Activated naive CD4-positive, alpha-beta T cell treated with anti-CD3 and anti-CD28 coated beads for 36 hours (primary cell): ENCODE data around the gene FKBP14. TPM values are rescaled to one million over a fixed set of nuclear protein-coding genes. Genes with fewer than 3 reads are reported as not detected.

Experiments used
- CTCF ChIA-PET: fragments of 350-600 bp; sonication (Branson Sonifier 250); formaldehyde crosslinking; loops from one replicate; lab custom pipeline; 2021; ENCODE audit warnings: antibody characterized with exemption; lab: Charles Lee
- DNase-seq: peaks from one replicate; pipeline ENCODE4 v3.0.0-alpha.2; 2020
- H3K27ac Mint-ChIP-seq: one replicate; pipeline ENCODE4 v1.8.0; 2021; ENCODE audit warnings: mild to moderate bottlenecking, mixed read lengths
- H3K27me3 Mint-ChIP-seq: one replicate; pipeline ENCODE4 v1.8.0; 2021; ENCODE audit warnings: low read depth, mixed read lengths
- H3K36me3 Mint-ChIP-seq: one replicate; pipeline ENCODE4 v1.8.0; 2021; ENCODE audit warnings: low read depth, mixed read lengths
- H3K4me1 Mint-ChIP-seq: one replicate; pipeline ENCODE4 v1.8.0; 2021; ENCODE audit warnings: low read depth, mixed read lengths
- H3K4me3 Mint-ChIP-seq: one replicate; pipeline ENCODE4 v1.8.0; 2021; ENCODE audit warnings: mild to moderate bottlenecking, moderate library complexity, mixed read lengths
- H3K9me3 Mint-ChIP-seq: one replicate; pipeline ENCODE4 v1.8.0; 2021; ENCODE audit warnings: mixed read lengths
- intact Hi-C: fragments of 100-400 bp; cut with micrococcal nuclease; formaldehyde crosslinking; loops from one replicate; pipeline ENCODE4 v1.15.1; 2023
- total RNA-seq, 2 experiments: library from RNA; stranded (reverse); gene quantifications; one replicate each; pipeline ENCODE4 v1.2.3, GENCODE V29; 2021

The FKBP14 gene
- total RNA-seq, 2 experiments from 2014 or later, result 4.7 to 5.2 TPM

DNA sequence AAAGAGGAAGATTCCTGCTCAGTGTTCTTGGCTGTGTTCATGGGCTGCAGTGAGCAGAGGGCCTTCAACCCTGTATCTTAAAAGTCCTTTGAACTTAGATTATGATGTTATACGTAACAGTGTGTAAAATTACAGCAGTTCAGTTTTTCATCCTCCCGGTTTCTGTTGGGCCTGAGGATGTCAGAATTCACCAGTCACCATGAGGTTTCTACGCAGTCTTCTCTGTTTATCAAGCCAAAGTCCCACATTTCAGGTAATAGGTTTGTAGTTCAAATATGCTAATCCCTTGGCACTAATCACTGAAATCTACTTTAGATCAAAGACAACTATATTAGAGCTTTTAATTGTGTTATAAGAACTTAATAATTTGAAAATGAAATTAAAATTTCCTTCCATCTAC is 26.6 kb upstream of the FKBP14 start:
- no peaks in the 10 kb centered on the region for H3K4me1 Mint-ChIP-seq
- DNase-seq, result no peak
- H3K9me3 Mint-ChIP-seq, result no peaks in the 10 kb centered on the region
- no peaks in the 10 kb centered on the region for H3K27me3 Mint-ChIP-seq
- intact Hi-C loops, result no loop called here
- H3K27ac Mint-ChIP-seq, result no peak overlapping the region
- peaks cover 7% of the 10 kb centered on the region for H3K36me3 Mint-ChIP-seq
- CTCF ChIA-PET, result interaction anchor here (1.6 kb wide), 1 partner anchor 10 kb away, joined by 8 read pairs; no protein-coding TSS in a partner anchor
- no peak overlapping the region for H3K4me3 Mint-ChIP-seq

GRCh38 chr7:30049173-30049572 is 22.7 kb upstream of the FKBP14 start:
- no peak overlapping the region for H3K4me3 Mint-ChIP-seq
- peaks cover 16% of the 10 kb centered on the region for H3K36me3 Mint-ChIP-seq
- no peak overlapping the region for H3K27ac Mint-ChIP-seq
- H3K4me1 Mint-ChIP-seq, result no peaks in the 10 kb centered on the region
- no peak for DNase-seq
- H3K9me3 Mint-ChIP-seq, result no peaks in the 10 kb centered on the region
- CTCF ChIA-PET, result interaction anchor here (1.0 kb wide), 1 partner anchor 12 kb away, joined by 5 read pairs; no protein-coding TSS in a partner anchor
- intact Hi-C loops, result no loop called here
- no peaks in the 10 kb centered on the region for H3K27me3 Mint-ChIP-seq

DNA sequence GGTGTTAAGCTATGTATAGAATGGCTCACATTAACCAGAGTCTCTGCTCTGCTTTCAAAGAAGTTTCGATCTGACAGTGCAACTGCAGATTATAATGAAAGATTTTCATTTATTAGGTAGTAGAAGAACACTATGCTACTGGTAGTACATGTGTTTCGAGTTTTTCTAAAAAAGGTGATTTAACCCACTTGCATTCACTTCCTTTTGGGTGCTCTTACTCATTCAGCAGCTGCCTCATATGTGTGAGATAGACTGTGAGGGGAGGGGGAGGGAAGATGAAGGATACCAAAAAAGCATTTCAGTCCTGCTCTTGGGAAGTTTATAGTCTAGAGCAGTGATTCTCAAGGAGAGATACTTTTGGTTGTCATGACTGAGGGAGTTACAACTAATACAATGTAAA is 22.1 kb upstream of the FKBP14 start:
- H3K9me3 Mint-ChIP-seq, result no peaks in the 10 kb centered on the region
- intact Hi-C loops, result no loop called here
- no peak overlapping the region for H3K4me3 Mint-ChIP-seq
- H3K36me3 Mint-ChIP-seq, result peaks cover 16% of the 10 kb centered on the region
- CTCF ChIA-PET, result interaction anchor here (1.0 kb wide), 1 partner anchor 13 kb away, joined by 5 read pairs; no protein-coding TSS in a partner anchor
- no peak overlapping the region for H3K27ac Mint-ChIP-seq
- no peaks in the 10 kb centered on the region for H3K27me3 Mint-ChIP-seq
- H3K4me1 Mint-ChIP-seq, result no peaks in the 10 kb centered on the region
- DNase-seq, result no peak

- Mint-ChIP-seq H3K27ac (no peak overlapping the region), H3K4me3 (no peak overlapping the region), H3K36me3 (peaks cover 16% of the 10 kb centered on the region), H3K27me3 (no peaks in the 10 kb centered on the region), H3K9me3 (no peaks in the 10 kb centered on the region), H3K4me1 (no peaks in the 10 kb centered on the region)
- intact Hi-C loops, result no loop called here
- CTCF ChIA-PET, result no interaction called here
- no peak for DNase-seq
Observed at GRCh38 chr7:30047124-30047523, 20.6 kb upstream of the FKBP14 start.

DNA sequence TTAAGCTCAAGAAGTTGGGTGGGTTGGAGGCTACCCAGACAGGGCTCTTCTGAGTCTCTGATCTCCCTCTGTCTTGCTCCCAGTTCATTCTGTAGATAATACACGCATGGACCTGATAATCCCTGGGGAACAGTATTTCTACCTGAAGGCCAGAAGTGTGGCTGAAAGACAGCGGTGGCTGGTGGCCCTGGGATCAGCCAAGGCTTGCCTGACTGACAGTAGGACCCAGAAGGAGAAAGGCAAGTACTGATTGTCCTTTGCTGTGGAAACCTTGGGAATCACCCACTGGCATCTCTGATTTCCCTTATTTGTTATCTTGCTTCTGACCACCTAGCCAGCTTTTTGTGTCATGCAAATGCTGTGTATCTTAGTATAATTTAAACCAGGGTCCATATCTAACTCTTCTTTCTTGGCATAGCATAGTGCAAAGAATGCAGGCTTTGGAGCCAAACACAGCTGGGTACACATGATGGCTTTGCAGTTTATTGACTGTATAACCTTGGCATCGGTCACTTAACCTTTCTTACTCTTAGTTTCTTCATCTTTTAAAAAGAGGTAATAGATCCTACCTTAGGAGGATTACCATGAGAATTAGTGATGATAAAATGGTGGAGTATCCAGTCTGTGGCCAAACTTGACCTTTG is 19.7 kb upstream of the FKBP14 start:
- Mint-ChIP-seq H3K36me3 (peaks cover 16% of the 10 kb centered on the region), H3K27me3 (no peaks in the 10 kb centered on the region), H3K9me3 (no peaks in the 10 kb centered on the region), H3K4me3 (no peak overlapping the region), H3K27ac (no peak overlapping the region), H3K4me1 (no peaks in the 10 kb centered on the region)
- CTCF ChIA-PET, result no interaction called here
- intact Hi-C loops, result no loop called here
- no peak for DNase-seq

DNA sequence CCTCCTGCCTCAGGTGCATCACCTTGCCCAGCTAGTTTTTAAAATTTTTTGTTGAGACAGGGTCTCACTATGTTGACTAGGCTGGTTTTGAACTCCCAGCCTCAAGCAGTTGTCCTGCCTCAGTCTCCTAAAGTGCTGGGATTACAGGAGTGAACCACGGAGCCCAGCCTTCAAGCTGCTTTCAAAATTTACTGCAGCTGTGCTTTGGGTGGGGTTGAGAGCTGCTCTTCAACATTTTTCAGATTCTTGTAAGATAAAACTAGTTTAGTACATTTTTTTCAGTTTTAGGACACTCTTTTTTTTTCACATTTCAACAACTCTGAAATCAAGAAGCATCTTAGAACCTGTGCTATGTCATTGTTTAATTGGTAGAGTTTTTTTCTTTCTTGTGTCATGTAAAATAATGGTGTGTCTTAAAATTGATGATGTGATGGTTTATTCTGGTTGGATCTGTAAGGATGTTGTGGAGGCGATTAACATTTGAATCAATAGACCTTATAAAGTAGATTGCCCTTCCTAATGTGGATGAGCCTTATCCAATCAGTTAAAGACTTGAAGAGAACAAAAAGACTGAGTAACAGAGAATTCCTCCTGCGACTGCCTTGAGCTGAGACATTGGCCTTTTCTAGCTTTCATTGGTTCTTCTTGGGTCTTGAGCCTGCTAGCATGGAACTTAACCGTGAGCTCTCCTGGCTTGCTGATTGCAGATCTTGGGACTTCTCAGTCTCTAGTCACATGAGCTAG is 15.2 kb upstream of the FKBP14 start:
- intact Hi-C loops, result no loop called here
- no peak for DNase-seq
- Mint-ChIP-seq H3K27me3 (no peaks in the 10 kb centered on the region), H3K27ac (no peak overlapping the region), H3K4me1 (peaks cover 12% of the 10 kb centered on the region), H3K9me3 (no peaks in the 10 kb centered on the region), H3K4me3 (no peak overlapping the region), H3K36me3 (peaks cover 10% of the 10 kb centered on the region)
- CTCF ChIA-PET, result interaction anchor here (0.6 to 1.4 kb wide), 5 partner anchors 12 to 40 kb away, joined by 3 to 4 read pairs (median 3); no protein-coding TSS in a partner anchor

DNA sequence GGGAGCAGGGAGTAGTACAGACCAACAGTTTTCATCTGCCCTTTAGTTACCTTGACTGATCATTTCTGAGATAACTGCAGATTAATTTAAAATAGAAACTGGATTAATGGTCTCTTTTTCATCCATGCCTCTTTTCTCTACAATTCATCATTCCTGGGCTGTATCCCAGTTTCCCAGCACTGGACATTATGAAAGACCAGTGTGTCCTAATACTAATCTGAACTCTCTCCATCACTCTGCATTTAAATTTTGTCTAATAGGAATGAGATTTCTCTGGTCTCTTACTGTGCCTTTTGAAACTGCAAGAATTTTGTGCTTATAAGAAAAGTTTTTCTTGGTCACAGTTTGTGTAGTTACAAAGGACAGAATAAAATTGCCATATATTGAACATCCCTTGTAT is 14.4 kb upstream of the FKBP14 start:
- no peaks in the 10 kb centered on the region for H3K9me3 Mint-ChIP-seq
- no peak overlapping the region for H3K4me3 Mint-ChIP-seq
- intact Hi-C loops, result no loop called here
- no peaks in the 10 kb centered on the region for H3K27me3 Mint-ChIP-seq
- no peak overlapping the region for H3K27ac Mint-ChIP-seq
- peaks cover 2% of the 10 kb centered on the region for H3K36me3 Mint-ChIP-seq
- DNase-seq, result no peak
- CTCF ChIA-PET, result no interaction called here
- peaks cover 12% of the 10 kb centered on the region for H3K4me1 Mint-ChIP-seq

- Mint-ChIP-seq H3K36me3 (no peaks in the 10 kb centered on the region), H3K27ac (no peak overlapping the region), H3K9me3 (no peaks in the 10 kb centered on the region), H3K4me1 (peaks cover 12% of the 10 kb centered on the region), H3K27me3 (no peaks in the 10 kb centered on the region), H3K4me3 (no peak overlapping the region)
- CTCF ChIA-PET, result no interaction called here
- intact Hi-C loops, result no loop called here
- no peak for DNase-seq
Observed at GRCh38 chr7:30038196-30038980, 11.9 kb upstream of the FKBP14 start.

DNA sequence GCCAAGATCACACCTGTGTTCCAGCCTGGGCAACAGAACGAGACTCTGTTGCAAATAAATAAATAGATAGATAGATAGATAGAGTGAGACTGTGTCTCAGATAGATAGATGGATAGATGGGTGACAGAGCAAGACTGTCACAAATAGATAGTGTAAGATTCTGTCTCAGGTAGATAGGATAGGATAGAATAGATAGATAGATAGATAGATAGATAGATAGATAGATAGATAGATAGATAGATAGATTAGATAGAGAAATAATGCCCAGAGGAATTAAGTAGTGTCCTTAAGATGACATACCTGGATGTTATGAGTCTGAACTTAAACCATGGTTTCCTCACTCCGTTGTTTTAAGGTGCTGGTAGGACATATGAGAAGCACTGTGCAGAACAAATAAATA is 9.7 kb upstream of the FKBP14 start:
- no peak overlapping the region for H3K4me3 Mint-ChIP-seq
- intact Hi-C loops, result no loop called here
- H3K27me3 Mint-ChIP-seq, result no peaks in the 10 kb centered on the region
- H3K4me1 Mint-ChIP-seq, result peaks cover 12% of the 10 kb centered on the region
- DNase-seq, result no peak
- H3K27ac Mint-ChIP-seq, result no peak overlapping the region
- CTCF ChIA-PET, result no interaction called here
- H3K9me3 Mint-ChIP-seq, result no peaks in the 10 kb centered on the region
- no peaks in the 10 kb centered on the region for H3K36me3 Mint-ChIP-seq

GRCh38 chr7:30034501-30034900 is 8.0 kb upstream of the FKBP14 start:
- CTCF ChIA-PET, result no interaction called here

GRCh38 chr7:30032310-30033125 is 6.0 kb upstream of the FKBP14 start:
- intact Hi-C loops, result no loop called here
- Mint-ChIP-seq H3K4me1 (peaks cover 2% of the 10 kb centered on the region), H3K27ac (no peak overlapping the region), H3K36me3 (no peaks in the 10 kb centered on the region), H3K27me3 (no peaks in the 10 kb centered on the region), H3K4me3 (no peak overlapping the region), H3K9me3 (no peaks in the 10 kb centered on the region)
- DNase-seq, result no peak
- CTCF ChIA-PET, result no interaction called here

More at GRCh38 chr7:30034501-30034900, 8.0 kb upstream of the FKBP14 start:
- peaks cover 5% of the 10 kb centered on the region for H3K4me1 Mint-ChIP-seq
- H3K4me3 Mint-ChIP-seq, result no peak overlapping the region
- no peaks in the 10 kb centered on the region for H3K36me3 Mint-ChIP-seq
- no peak for DNase-seq
- intact Hi-C loops, result no loop called here
- H3K27me3 Mint-ChIP-seq, result no peaks in the 10 kb centered on the region
- no peaks in the 10 kb centered on the region for H3K9me3 Mint-ChIP-seq
- H3K27ac Mint-ChIP-seq, result no peak overlapping the region
